ENCODE data around the gene SYCP1.

DNA sequence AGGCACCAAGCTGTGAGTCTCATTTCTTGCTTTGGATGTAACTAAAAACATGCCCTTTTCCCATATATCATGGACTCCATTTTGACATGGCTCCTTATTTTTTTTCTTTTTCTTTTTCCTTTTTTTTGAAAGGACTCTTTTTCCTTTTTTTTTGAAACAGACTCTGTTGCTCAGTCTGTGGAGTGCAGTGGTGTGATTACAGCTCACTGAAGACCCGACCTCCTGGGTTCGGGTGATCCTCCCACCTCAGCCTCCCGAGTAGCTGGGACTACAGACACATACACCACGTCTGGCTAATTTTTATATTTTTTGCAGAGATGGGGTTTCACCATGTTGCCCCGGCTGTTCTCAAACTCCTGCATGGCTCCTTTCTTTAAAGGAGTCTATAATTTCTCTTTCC lies 10.4 kb upstream of the SYCP1 start:
- TF ChIP-seq MXD4 (CRISPR knock-in tag; IDR thresholded peaks at IDR 0.05) (no peak), ZNF251 (CRISPR knock-in tag; IDR thresholded peaks at IDR 0.05) (no peak), ZNF337 (CRISPR knock-in tag; IDR thresholded peaks at IDR 0.05; ENCODE audit: borderline replicate concordance, low read depth) (no peak), RAD21 (CRISPR knock-in tag; IDR thresholded peaks at IDR 0.05) (no peak), ERF (CRISPR knock-in tag; IDR thresholded peaks at IDR 0.05) (no peak)
